Measurements from ENCODE around the gene ASTN2.
"Not testable (repeated sequence)": the region's sequence is repeated elsewhere in the genome, so short reads cannot be mapped to it uniquely, and the experiment has no call there.

Gene ASTN2

GRCh38 chr9:116467740-116468351, 947.0 kb downstream of the ASTN2 start:
- no peak for DNase-seq

- DNase-seq, result no peak
Measured at GRCh38 chr9:116466271-116467235, 948.3 kb downstream of the ASTN2 start.

- DNase-seq, result no peak
Measured at GRCh38 chr9:116465576-116466270, 949.1 kb downstream of the ASTN2 start.

GRCh38 chr9:116464987-116465571, 949.8 kb downstream of the ASTN2 start:
- DNase-seq, result no peak

GRCh38 chr9:116464423-116464822, 950.4 kb downstream of the ASTN2 start:
- no peak for DNase-seq

- no peak for DNase-seq
Measured at GRCh38 chr9:116461632-116462031, 953.2 kb downstream of the ASTN2 start.

GRCh38 chr9:116460026-116460425, 954.8 kb downstream of the ASTN2 start:
- DNase-seq, result no peak

- DNase-seq, result no peak
Measured at GRCh38 chr9:116459576-116459975, 955.3 kb downstream of the ASTN2 start.

GRCh38 chr9:116456490-116457088, 958.3 kb downstream of the ASTN2 start:
- DNase-seq, result no peak

GRCh38 chr9:116454539-116454938, 960.3 kb downstream of the ASTN2 start:
- not testable (repeated sequence) for DNase-seq

- no peak for DNase-seq
Measured at GRCh38 chr9:116453785-116454184, 961.1 kb downstream of the ASTN2 start.

GRCh38 chr9:116452634-116453033, 962.2 kb downstream of the ASTN2 start:
- DNase-seq, result no peak

GRCh38 chr9:116452227-116452626, 962.6 kb downstream of the ASTN2 start:
- no peak for DNase-seq

GRCh38 chr9:116451500-116452115, 963.2 kb downstream of the ASTN2 start:
- no peak for DNase-seq

- no peak for DNase-seq
Measured at GRCh38 chr9:116450378-116451139, 964.3 kb downstream of the ASTN2 start.

GRCh38 chr9:116449949-116450348, 964.9 kb downstream of the ASTN2 start:
- DNase-seq, result no peak

- DNase-seq, result no peak
Measured at GRCh38 chr9:116448431-116448830, 966.4 kb downstream of the ASTN2 start.

- no peak for DNase-seq
Measured at GRCh38 chr9:116447934-116448333, 966.9 kb downstream of the ASTN2 start.

- DNase-seq, result no peak
Measured at GRCh38 chr9:116442528-116442927, 972.3 kb downstream of the ASTN2 start.

GRCh38 chr9:116437411-116438370, 977.2 kb downstream of the ASTN2 start:
- DNase-seq, result no peak

Measured in CD4-positive, alpha-beta T cell treated with Interleukin-4 for 4 hours (primary cell).